ENCODE measurements around the gene MRTFA. TPM values are rescaled to one million over a fixed set of nuclear protein-coding genes. Genes with fewer than 3 reads are reported as not detected.

The MRTFA gene
- total and polyA plus RNA-seq, 10 donors, result 17.6 to 138 (median 83.9) TPM

DNA sequence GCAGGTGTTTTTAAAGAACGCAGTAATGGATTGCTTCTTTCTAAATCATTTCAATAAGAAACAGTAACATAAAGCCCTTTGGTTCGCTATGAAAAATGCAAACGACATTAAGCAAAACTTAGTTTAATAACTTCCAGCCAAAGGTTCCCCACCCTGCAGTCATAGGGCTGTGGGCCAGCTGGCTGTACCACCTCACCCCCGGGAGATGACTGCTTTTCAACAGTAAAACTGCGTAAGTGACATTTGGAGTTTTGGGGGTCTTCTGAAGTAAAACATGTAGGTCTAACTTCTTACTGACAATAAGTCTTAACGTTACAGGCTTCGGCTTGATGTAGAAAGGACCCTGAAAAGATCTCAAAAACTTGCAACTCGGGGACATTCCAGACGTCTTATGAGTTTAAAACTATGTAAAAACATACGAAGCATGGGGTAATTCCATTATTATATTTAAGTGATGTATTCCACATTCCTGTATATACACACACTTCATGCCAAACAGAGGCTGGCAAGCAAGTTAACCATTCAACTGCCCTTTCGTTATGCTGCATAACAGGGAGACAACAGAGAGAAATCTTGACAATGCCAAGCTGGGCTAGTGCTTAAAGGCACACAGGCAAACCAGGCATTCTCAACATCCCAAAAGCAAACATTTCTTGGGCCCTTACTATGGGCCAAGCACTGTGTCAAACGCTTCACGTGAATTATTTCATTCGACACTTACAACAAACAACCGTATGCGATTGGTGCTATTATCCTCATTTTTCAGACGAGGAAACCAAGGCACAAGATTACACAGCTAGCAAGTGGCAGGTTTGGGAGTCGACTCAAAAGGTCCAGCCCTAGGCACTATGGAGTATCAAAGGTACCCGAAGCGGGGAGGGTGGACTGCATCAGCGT, 1.2 kb downstream of the MRTFA start:
- WGBS, 5 donors, result 56 to 66% (median 62%) methylated on average over 21 of the region's 21 CpGs
- peaks cover 16 to 72% (median 51%) of the 10 kb centered on the region in 6 donors for H3K4me1 ChIP-seq
- H3K27me3 ChIP-seq (replicated peaks in 1 of 7), result no peaks in the 10 kb centered on the region
- no peak for DNase-seq
- intact Hi-C loops (cut with DNase I; ENCODE audit: low total_unique reads), result no loop called here
- peak overlapping the region; percentile 72 to 98 (median 93) for H3K4me3 ChIP-seq
- TF ChIP-seq POLR2A (IDR thresholded peaks at IDR 0.05) (no peak), POLR2AphosphoS5 (IDR thresholded peaks at IDR 0.05) (no peak)
- TF ChIP-seq, protein P1, sequence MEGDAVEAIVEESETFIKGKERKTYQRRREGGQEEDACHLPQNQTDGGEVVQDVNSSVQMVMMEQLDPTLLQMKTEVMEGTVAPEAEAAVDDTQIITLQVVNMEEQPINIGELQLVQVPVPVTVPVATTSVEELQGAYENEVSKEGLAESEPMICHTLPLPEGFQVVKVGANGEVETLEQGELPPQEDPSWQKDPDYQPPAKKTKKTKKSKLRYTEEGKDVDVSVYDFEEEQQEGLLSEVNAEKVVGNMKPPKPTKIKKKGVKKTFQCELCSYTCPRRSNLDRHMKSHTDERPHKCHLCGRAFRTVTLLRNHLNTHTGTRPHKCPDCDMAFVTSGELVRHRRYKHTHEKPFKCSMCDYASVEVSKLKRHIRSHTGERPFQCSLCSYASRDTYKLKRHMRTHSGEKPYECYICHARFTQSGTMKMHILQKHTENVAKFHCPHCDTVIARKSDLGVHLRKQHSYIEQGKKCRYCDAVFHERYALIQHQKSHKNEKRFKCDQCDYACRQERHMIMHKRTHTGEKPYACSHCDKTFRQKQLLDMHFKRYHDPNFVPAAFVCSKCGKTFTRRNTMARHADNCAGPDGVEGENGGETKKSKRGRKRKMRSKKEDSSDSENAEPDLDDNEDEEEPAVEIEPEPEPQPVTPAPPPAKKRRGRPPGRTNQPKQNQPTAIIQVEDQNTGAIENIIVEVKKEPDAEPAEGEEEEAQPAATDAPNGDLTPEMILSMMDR (IDR thresholded peaks at IDR 0.05 in 8 of 11, conservative IDR thresholded peaks at IDR 0.05 in 3 of 11), result no peak
- no peaks in the 10 kb centered on the region for H3K9me3 ChIP-seq
- H3K27ac ChIP-seq, result peak overlapping the region in 5 of 8 donors; percentile 15 to 95 (median 95)
- H3K36me3 ChIP-seq, result no peaks in the 10 kb centered on the region

DNA sequence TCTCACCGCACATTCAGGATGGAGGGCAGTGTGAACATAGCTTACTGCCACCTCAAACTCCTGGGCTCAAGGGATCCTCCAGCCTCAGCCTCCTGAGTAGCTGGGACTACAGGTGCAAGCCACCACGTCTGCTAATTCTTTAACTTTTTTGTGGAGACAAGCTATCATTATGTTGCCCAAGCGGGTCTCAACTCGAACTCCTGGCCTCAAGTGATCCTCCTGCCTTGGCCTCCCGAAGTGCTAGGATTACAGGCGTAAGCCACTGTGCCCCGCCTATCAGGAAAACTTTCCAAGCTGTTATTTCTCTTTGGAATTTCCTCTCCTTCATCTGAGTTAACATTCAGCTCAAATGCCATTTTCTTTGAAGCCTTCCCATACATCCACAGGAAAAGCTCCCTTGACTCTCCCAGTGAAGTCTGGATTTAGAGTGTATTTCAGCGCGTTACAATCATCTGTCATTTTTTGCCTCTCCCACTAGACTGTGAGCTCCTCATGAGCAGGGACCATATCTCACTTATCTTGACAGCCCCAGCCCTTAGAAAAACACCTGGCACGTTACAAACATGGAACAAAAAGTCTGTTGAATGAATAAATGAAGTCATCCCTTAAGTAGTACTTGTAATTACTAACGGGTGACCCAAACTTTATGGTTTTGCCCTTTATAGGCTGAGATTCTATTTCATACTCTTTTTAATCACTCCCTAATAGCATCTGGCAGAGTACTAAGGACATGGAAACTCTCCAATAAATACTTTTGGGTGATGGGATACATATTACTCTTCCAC, 2.2 kb downstream of the MRTFA start:
- H3K9me3 ChIP-seq, result no peaks in the 10 kb centered on the region
- TF ChIP-seq POLR2AphosphoS5 (IDR thresholded peaks at IDR 0.05) (no peak), POLR2A (IDR thresholded peaks at IDR 0.05) (no peak)
- TF ChIP-seq, protein P1 (IDR thresholded peaks at IDR 0.05 in 8 of 11, conservative IDR thresholded peaks at IDR 0.05 in 3 of 11), result no peak
- H3K4me3 ChIP-seq, result no peak overlapping the region
- no peaks in the 10 kb centered on the region for H3K36me3 ChIP-seq
- DNase-seq, result no peak
- no peaks in the 10 kb centered on the region for H3K27me3 ChIP-seq (replicated peaks in 1 of 7)
- no peak overlapping the region for H3K27ac ChIP-seq
- intact Hi-C loops (cut with DNase I; ENCODE audit: low total_unique reads), result no loop called here
- peaks cover 16 to 82% (median 54%) of the 10 kb centered on the region in 6 donors for H3K4me1 ChIP-seq
- 84 to 91% (median 89%) methylated on average over 11 of the region's 11 CpGs for WGBS, 5 donors

DNA sequence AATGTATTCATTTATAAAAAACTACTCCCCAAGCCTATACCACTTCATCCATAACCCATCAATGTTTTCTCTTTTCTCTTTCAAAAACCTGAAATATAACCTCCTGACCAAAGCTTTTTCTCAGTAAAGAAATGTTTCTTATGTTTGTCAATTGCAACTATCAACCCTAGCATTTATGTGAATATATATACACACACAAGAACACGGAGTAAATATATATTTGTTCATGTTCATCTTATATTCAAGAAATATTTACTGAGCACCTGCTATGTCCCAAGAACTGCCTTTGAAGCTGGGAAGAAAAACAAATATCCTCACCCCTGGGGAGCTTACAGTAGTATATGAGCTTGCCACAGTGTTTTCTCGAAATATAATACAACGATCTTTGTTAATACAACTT, 3.5 kb downstream of the MRTFA start:
- no peaks in the 10 kb centered on the region for H3K36me3 ChIP-seq
- no peaks in the 10 kb centered on the region for H3K27me3 ChIP-seq (replicated peaks in 1 of 7)
- 94 to 99% (median 97%) methylated on average over 3 of the region's 3 CpGs for WGBS, 5 donors
- TF ChIP-seq, protein P1 (IDR thresholded peaks at IDR 0.05 in 8 of 11, conservative IDR thresholded peaks at IDR 0.05 in 3 of 11), result no peak
- TF ChIP-seq POLR2AphosphoS5 (IDR thresholded peaks at IDR 0.05) (no peak), POLR2A (IDR thresholded peaks at IDR 0.05) (no peak)
- intact Hi-C loops (cut with DNase I; ENCODE audit: low total_unique reads), result no loop called here
- H3K27ac ChIP-seq, result no peak overlapping the region
- DNase-seq, result no peak
- no peaks in the 10 kb centered on the region for H3K9me3 ChIP-seq
- peaks cover 16 to 88% (median 64%) of the 10 kb centered on the region in 6 donors for H3K4me1 ChIP-seq
- no peak overlapping the region for H3K4me3 ChIP-seq

DNA sequence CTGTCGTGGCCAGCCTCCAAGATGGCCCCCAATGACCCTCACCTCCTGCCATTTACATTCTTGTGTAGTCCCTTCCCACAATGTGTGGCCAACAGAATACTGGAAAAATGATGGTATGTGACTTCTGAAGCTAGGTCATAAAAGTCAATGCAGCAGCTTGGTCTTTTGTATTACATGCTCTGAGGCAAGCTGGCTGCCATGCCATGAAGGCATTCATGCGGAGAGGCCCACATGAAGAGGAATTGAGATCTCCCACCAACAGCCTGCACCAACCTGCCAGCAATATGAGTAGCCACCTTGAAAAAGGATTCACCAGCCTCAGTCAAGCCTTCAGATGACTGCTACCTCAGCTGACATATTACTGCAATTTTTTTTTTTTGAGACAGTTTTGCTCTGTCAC, 4.6 kb downstream of the MRTFA start:
- 92 to 100% (median 97%) methylated on average over 2 of the region's 2 CpGs for WGBS, 5 donors
- intact Hi-C loops (cut with DNase I; ENCODE audit: low total_unique reads), result no loop called here
- no peak for DNase-seq
- Histone ChIP-seq H3K36me3 (no peaks in the 10 kb centered on the region), H3K4me3 (no peak overlapping the region), H3K27me3 (replicated peaks in 1 of 7) (no peaks in the 10 kb centered on the region), H3K27ac (no peak overlapping the region), H3K9me3 (no peaks in the 10 kb centered on the region), H3K4me1 (peaks cover 16 to 90% (median 68%) of the 10 kb centered on the region in 6 donors)
- TF ChIP-seq POLR2AphosphoS5 (IDR thresholded peaks at IDR 0.05), result no peak
